GM21825 (cell line): ENCODE data around the gene ZSWIM6.
A peak's percentile ranks its signal among the peaks of the same experiment; 100 is the strongest.

Experiments
- ATAC-seq: cut with Tn5 transposase; IDR thresholded peaks from one replicate; pipeline ENCODE4 v1.9.1; 2021; ENCODE audit warnings: mild to moderate bottlenecking, moderate library complexity; ENCODE audit not compliant: unreplicated experiment

ZSWIM6 gene

GRCh38 chr5:61331407-61332357 lies at the start of gene ZSWIM6:
TSS of gene ZSWIM6 (plus strand) at chr5:61332258. CDS start at chr5:61332273, 15 bp downstream.
- peak; percentile 79 for ATAC-seq

- no peak for ATAC-seq
These were observed 48.6 kb upstream of the ZSWIM6 start for GRCh38 chr5:61283471-61283870.

- no peak for ATAC-seq
These were observed 46.5 kb upstream of the ZSWIM6 start for GRCh38 chr5:61285531-61285930.

- no peak for ATAC-seq
These were observed 45.5 kb upstream of the ZSWIM6 start for GRCh38 chr5:61286446-61287132.

- no peak for ATAC-seq
These were observed 44.6 kb upstream of the ZSWIM6 start for GRCh38 chr5:61287474-61287873.

GRCh38 chr5:61289241-61289640 lies 42.8 kb upstream of the ZSWIM6 start:
- no peak for ATAC-seq

- ATAC-seq, result no peak
These were observed 42.3 kb upstream of the ZSWIM6 start for GRCh38 chr5:61289669-61290306.

GRCh38 chr5:61290791-61291210 lies 41.3 kb upstream of the ZSWIM6 start:
- no peak for ATAC-seq

GRCh38 chr5:61292062-61292657 lies 39.9 kb upstream of the ZSWIM6 start:
- no peak for ATAC-seq

GRCh38 chr5:61293071-61293470 lies 39.0 kb upstream of the ZSWIM6 start:
- ATAC-seq, result no peak

GRCh38 chr5:61293873-61294272 lies 38.2 kb upstream of the ZSWIM6 start:
- no peak for ATAC-seq

- ATAC-seq, result no peak
These were observed 36.7 kb upstream of the ZSWIM6 start for GRCh38 chr5:61295365-61295764.

GRCh38 chr5:61298066-61298465 lies 34.0 kb upstream of the ZSWIM6 start:
- no peak for ATAC-seq

GRCh38 chr5:61298580-61298979 lies 33.5 kb upstream of the ZSWIM6 start:
- no peak for ATAC-seq

- no peak for ATAC-seq
These were observed 32.8 kb upstream of the ZSWIM6 start for GRCh38 chr5:61299261-61299681.

- no peak for ATAC-seq
These were observed 30.5 kb upstream of the ZSWIM6 start for GRCh38 chr5:61301341-61302199.

- ATAC-seq, result no peak
These were observed 29.9 kb upstream of the ZSWIM6 start for GRCh38 chr5:61302200-61302563.

GRCh38 chr5:61303346-61303745 lies 28.7 kb upstream of the ZSWIM6 start:
- ATAC-seq, result no peak

- ATAC-seq, result no peak
These were observed 27.3 kb upstream of the ZSWIM6 start for GRCh38 chr5:61304590-61305381.
